Activated effector memory CD4-positive, alpha-beta T cell treated with Interleukin-2 at 50 U/mL for 16 hours (primary cell): ENCODE data around the gene SLBP.

ENCODE experiments used
- DNase-seq: peaks from one replicate; pipeline ENCODE4 v3.0.0-alpha.2; 2020

SLBP gene

GRCh38 chr4:1670279-1670678 is 41.8 kb downstream of the SLBP start:
- DNase-seq = no peak

GRCh38 chr4:1669850-1670249 is 42.3 kb downstream of the SLBP start:
- DNase-seq = no peak

- DNase-seq = no peak
Measured at GRCh38 chr4:1669270-1669669, 42.8 kb downstream of the SLBP start.

- DNase-seq = no peak
Measured at GRCh38 chr4:1668488-1668840, 43.7 kb downstream of the SLBP start.

- no peak for DNase-seq
Measured at GRCh38 chr4:1667273-1667672, 44.8 kb downstream of the SLBP start.

- no peak for DNase-seq
Measured at GRCh38 chr4:1666391-1666790, 45.7 kb downstream of the SLBP start.

- no peak for DNase-seq
Measured at GRCh38 chr4:1664141-1664540, 48.0 kb downstream of the SLBP start.

GRCh38 chr4:1663549-1663948 is 48.6 kb downstream of the SLBP start:
- DNase-seq = no peak

- DNase-seq = no peak
Measured at GRCh38 chr4:1661695-1662094, 50.4 kb downstream of the SLBP start.

GRCh38 chr4:1660948-1661677 is 51.0 kb downstream of the SLBP start:
- no peak for DNase-seq

- DNase-seq = no peak
Measured at GRCh38 chr4:1659104-1660043, 52.7 kb downstream of the SLBP start.

GRCh38 chr4:1658581-1658980 is 53.5 kb downstream of the SLBP start:
- DNase-seq = no peak

GRCh38 chr4:1658146-1658545 is 54.0 kb downstream of the SLBP start:
- DNase-seq = no peak

GRCh38 chr4:1656986-1657385 is 55.1 kb downstream of the SLBP start:
- DNase-seq = no peak

- no peak for DNase-seq
Measured at GRCh38 chr4:1656132-1656531, 56.0 kb downstream of the SLBP start.

- DNase-seq = no peak
Measured at GRCh38 chr4:1655676-1656075, 56.4 kb downstream of the SLBP start.

GRCh38 chr4:1655081-1655480 is 57.0 kb downstream of the SLBP start:
- no peak for DNase-seq

GRCh38 chr4:1654216-1654955 is 57.7 kb downstream of the SLBP start:
- no peak for DNase-seq

- no peak for DNase-seq
Measured at GRCh38 chr4:1653776-1654175, 58.3 kb downstream of the SLBP start.

- no peak for DNase-seq
Measured at GRCh38 chr4:1652088-1652487, 60.0 kb downstream of the SLBP start.

- DNase-seq = no peak
Measured at GRCh38 chr4:1651609-1652008, 60.5 kb downstream of the SLBP start.

GRCh38 chr4:1648962-1649361 is 63.2 kb downstream of the SLBP start:
- DNase-seq = no peak

- no peak for DNase-seq
Measured at GRCh38 chr4:1647432-1647831, 64.7 kb downstream of the SLBP start.

- no peak for DNase-seq
Measured at GRCh38 chr4:1646690-1647089, 65.4 kb downstream of the SLBP start.
